Progenitor cell of endocrine pancreas (in vitro differentiated cells): ENCODE results near the gene RERE. TPM values are rescaled to one million over a fixed set of nuclear protein-coding genes. Genes with fewer than 3 reads are reported as not detected.
A peak's percentile ranks its signal among the peaks of the same experiment; 100 is the strongest.
"Not testable (repeated sequence)": the region's sequence is repeated elsewhere in the genome, so short reads cannot be mapped to it uniquely, and the experiment has no call there.

Experiments used
- DNase-seq: peaks from one replicate; pipeline ENCODE4 v3.0.0; 2021; ENCODE audit warnings: low spot score; ENCODE audit not compliant: unreplicated experiment
- H3K27ac Mint-ChIP-seq: 2 replicates; pipeline ENCODE4 v1.8.0; 2021; ENCODE audit warnings: mild to moderate bottlenecking, moderate library complexity, mixed read lengths
- H3K27me3 Mint-ChIP-seq: 2 replicates; pipeline ENCODE4 v1.8.0; 2021; ENCODE audit warnings: mixed read lengths
- H3K36me3 Mint-ChIP-seq: 2 replicates; pipeline ENCODE4 v1.8.0; 2022; ENCODE audit warnings: mixed read lengths; ENCODE audit not compliant: insufficient read depth
- H3K4me1 Mint-ChIP-seq: 2 replicates; pipeline ENCODE4 v1.8.0; 2021; ENCODE audit warnings: low read depth, mixed read lengths
- H3K4me3 Mint-ChIP-seq: 2 replicates; pipeline ENCODE4 v1.8.0; 2021; ENCODE audit warnings: low read depth, mild to moderate bottlenecking, moderate library complexity, mixed read lengths
- H3K9me3 Mint-ChIP-seq: 2 replicates; pipeline ENCODE4 v1.8.0; 2021; ENCODE audit warnings: low read depth, mixed read lengths
- total RNA-seq: library from RNA; stranded (reverse); gene quantifications from 2 replicates; pipeline ENCODE4 v1.2.1, GENCODE V29; 2021
- TF ChIP-seq, protein P1 (sequence below): fragments of 200-600 bp; sonication (generic); IDR thresholded peaks from one replicate; pipeline ENCODE4 v1.5.0; 2021; ENCODE audit warnings: antibody characterized with exemption, mild to moderate bottlenecking; ENCODE audit not compliant: unreplicated experiment

RERE gene
- total RNA-seq, 1 donor from 2014 or later: 329 TPM

DNA sequence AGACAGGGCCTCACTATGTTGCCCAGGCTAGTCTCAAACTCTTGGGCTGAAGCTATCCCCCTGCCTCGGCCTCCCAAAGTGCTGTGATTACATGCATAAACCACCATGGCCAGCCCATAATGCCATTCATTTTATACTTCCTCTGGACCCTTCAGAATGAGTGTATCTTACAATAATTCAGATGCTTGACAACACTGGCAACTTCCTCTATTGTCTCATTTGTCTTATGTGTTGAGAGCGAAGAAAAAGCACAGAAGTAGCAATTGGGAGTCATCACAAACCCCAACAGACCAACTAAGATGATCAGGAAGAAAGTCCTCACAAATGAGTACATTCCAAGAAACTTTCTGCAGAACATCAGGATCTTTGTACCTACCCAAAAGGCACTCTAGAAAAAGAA is 191.9 kb downstream of the RERE start:
- H3K4me3 Mint-ChIP-seq: no peak overlapping the region
- no peaks in the 10 kb centered on the region for H3K9me3 Mint-ChIP-seq
- TF ChIP-seq, protein P1, sequence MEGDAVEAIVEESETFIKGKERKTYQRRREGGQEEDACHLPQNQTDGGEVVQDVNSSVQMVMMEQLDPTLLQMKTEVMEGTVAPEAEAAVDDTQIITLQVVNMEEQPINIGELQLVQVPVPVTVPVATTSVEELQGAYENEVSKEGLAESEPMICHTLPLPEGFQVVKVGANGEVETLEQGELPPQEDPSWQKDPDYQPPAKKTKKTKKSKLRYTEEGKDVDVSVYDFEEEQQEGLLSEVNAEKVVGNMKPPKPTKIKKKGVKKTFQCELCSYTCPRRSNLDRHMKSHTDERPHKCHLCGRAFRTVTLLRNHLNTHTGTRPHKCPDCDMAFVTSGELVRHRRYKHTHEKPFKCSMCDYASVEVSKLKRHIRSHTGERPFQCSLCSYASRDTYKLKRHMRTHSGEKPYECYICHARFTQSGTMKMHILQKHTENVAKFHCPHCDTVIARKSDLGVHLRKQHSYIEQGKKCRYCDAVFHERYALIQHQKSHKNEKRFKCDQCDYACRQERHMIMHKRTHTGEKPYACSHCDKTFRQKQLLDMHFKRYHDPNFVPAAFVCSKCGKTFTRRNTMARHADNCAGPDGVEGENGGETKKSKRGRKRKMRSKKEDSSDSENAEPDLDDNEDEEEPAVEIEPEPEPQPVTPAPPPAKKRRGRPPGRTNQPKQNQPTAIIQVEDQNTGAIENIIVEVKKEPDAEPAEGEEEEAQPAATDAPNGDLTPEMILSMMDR: no peak
- H3K4me1 Mint-ChIP-seq: peaks cover 76% of the 10 kb centered on the region
- no peak for DNase-seq
- H3K36me3 Mint-ChIP-seq: peaks cover 4% of the 10 kb centered on the region
- no peaks in the 10 kb centered on the region for H3K27me3 Mint-ChIP-seq
- peak overlapping the region; percentile 27 for H3K27ac Mint-ChIP-seq

DNA sequence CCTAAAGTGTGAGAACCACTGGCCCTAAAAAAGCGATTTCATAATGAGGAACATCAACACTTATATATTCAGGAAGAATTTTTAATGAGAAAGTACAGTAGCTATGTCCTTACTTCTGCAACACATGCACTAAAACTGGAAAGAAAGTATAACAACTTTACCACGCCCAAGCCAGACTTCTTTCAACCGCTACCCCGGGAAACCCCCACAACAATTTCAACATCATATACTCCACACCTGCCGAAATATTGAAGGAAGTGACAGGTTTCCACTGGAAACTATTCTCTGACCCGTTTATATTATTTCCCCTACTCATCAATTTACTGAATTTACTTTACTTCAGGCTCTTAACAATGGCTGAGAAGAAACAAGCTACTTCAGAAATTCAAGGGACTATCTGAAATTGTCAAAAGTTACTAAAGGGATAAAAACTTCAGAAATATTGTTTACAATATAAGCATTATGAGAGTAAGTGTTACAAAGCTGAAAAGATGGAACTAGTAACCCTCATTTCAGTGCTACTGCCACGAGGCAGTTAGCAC is 193.7 kb downstream of the RERE start:
- DNase-seq, H3K4me3 Mint-ChIP-seq, H3K27me3 Mint-ChIP-seq, H3K36me3 Mint-ChIP-seq, H3K9me3 Mint-ChIP-seq: not testable (repeated sequence)
- H3K27ac Mint-ChIP-seq: peak overlapping the region; percentile 59
- peaks cover 73% of the 10 kb centered on the region for H3K4me1 Mint-ChIP-seq

DNA sequence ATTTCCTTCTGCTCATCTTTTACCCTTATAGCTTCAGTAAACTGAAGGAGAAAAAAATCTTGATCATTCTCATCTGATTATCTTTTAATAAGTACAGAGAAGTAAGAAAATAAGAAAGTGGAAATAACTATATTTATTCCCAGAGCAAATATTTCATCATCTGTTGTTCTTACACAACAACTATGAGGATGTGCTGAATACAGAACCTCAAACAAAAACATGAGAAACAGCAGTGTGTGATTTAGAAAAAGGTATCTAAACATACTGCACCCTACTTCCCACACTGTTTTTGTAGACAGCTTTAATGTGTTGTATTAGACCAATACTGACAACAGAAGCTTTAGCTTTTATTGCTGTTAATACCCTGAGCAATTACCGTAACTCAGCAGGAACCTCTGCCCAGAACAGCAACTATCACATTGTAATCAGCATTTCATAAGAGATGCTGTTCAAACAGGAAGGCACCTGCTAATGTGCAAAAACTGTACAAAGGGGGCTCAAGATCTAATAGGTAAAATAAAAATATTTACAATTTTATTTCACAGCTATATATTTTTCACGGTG is 195.6 kb downstream of the RERE start:
- not testable (repeated sequence) for H3K27me3 Mint-ChIP-seq, H3K4me3 Mint-ChIP-seq, H3K27ac Mint-ChIP-seq, H3K9me3 Mint-ChIP-seq, H3K36me3 Mint-ChIP-seq, DNase-seq
- H3K4me1 Mint-ChIP-seq: peaks cover 72% of the 10 kb centered on the region

DNA sequence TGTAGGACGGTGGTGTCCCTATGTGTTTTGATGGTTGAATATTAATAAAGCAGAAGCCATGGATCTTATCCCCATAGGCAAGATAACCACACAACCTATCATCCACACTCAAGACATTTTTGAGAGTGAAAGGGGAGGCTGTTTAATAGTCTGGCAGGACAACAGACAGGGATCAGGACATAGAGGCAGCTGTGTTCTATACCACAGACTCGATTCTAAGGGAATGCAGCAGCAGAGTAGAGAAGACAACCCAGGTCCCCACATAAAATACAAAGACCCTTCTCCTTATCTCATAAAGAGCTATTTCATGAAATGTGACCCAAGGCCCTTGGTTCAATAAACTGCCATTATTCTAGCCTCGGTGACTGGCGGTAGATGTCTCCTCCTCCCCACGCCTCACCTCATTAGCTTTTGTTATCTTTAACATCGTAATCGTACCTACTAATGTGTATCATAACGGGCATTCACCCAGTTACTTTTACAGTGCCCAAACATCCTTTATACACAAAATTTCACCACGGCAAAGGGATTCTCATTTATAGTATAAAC is 196.3 kb downstream of the RERE start:
- Mint-ChIP-seq H3K27ac (peak overlapping the region; percentile 56), H3K4me1 (peaks cover 64% of the 10 kb centered on the region)
- H3K9me3 Mint-ChIP-seq, H3K4me3 Mint-ChIP-seq, DNase-seq, H3K36me3 Mint-ChIP-seq, H3K27me3 Mint-ChIP-seq: not testable (repeated sequence)

DNA sequence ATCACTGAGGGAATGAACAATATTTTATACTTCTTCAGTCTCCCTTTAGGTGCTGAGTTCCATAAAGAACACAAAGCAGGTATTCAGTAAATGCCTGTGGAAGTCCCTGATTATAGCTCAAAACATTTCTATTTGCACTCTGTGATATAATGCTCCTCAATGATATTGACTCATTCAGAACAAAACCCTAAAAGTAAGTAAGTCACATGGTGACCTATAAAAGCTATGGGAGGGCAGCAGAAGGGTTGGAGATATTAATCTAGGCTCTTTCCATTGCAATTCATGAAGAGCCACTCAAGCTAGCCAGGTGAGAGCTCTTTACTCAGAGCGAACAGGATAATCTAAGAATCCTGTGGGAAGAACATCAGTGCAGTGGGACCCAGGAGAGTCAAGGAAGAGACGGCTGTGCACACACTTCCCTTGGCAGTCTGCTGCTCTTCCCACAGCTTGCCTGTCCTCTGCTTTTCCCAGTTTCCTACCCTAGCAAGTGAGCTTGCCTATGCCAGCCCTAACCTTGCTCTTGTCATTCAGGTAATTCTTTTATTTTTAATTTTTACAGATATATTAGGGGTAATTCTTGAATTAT is 197.4 kb downstream of the RERE start:
- H3K4me3 Mint-ChIP-seq, H3K9me3 Mint-ChIP-seq, H3K27me3 Mint-ChIP-seq, DNase-seq, H3K36me3 Mint-ChIP-seq: not testable (repeated sequence)
- Mint-ChIP-seq H3K27ac (peak overlapping the region; percentile 81), H3K4me1 (peaks cover 60% of the 10 kb centered on the region)

DNA sequence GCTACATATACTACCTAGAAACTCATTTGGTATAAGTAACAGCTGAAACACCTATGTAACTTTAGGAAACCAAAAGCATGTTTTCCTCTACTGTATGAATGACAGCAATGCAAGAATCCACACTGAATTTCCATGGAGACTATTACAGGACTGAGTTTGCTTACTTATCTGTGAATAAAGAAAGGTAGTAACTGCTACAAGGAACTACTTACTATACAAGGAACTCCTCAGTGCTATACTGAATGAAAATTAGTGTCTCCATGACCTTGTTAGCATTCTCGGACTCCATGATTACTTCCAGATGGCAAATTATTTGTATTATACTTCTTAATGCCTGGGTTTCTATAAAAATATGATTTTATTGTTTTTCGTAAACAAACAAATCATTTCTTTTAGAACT is 198.0 kb downstream of the RERE start:
- not testable (repeated sequence) for H3K27me3 Mint-ChIP-seq, DNase-seq, H3K4me3 Mint-ChIP-seq, H3K9me3 Mint-ChIP-seq, H3K36me3 Mint-ChIP-seq
- peak overlapping the region; percentile 81 for H3K27ac Mint-ChIP-seq
- H3K4me1 Mint-ChIP-seq: peaks cover 65% of the 10 kb centered on the region

DNA sequence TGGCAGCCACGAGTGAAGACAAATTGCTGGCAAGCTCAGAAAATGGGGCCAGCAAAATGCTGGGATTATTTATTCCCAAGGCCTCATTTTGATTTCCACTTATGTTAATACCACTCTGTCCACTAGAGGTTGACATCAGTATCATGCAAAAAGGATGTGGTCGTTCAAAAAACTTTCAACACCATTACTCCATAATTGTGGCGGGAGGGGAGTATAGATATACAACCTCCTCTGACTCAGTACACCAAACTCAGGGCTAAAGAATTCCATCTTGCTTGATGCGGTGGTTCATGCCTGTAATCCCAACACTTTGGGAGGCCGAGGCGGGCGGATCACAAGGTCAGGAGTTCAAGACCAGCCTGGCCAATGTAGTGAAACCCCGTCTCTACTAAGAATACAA is 200.6 kb downstream of the RERE start:
- H3K9me3 Mint-ChIP-seq, H3K27me3 Mint-ChIP-seq, H3K4me3 Mint-ChIP-seq, H3K27ac Mint-ChIP-seq, DNase-seq: not testable (repeated sequence)
- H3K4me1 Mint-ChIP-seq: peaks cover 51% of the 10 kb centered on the region
- peaks cover 11% of the 10 kb centered on the region for H3K36me3 Mint-ChIP-seq

DNA sequence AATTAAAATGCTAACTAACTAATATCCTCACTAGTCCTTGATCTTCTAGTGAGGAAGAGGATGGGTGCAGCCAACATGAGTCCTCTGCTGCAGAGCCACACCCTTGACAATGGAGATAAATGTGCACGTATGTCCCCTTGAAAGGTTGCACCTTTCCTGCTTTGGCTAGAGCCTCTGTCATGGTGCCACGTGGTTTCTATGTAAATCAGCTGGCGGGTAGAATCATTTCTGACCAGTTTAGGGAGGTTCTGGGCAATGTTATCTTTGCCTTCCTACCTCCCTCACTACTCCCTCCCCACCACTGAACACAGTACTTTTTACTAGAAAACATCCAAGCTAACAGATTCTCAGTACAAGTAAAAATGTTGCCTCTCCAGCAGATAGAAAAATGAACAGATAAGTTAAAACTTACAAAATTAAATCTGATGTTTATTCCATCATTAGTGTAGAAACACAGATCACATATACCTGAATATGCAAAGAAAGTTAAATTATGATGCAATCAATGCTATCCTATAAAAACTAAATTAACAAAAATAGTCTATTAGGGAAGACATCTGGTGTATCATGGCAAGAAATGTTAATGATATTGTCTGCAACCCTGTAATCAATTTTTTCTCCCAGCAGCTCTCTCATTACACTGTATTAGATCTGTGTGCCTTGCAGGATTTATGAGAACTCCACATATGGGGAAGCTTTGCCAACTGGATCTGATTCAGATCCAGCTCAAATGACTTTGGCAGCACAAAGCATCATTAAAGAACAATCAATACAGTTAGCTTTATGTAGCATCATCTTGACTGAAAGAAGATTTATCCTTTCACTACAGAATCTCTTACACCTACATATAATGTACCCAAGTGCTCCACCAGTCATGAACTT is 205.6 kb downstream of the RERE start:
- peak overlapping the region; percentile 58 for H3K27ac Mint-ChIP-seq
- H3K4me1 Mint-ChIP-seq: peaks cover 15% of the 10 kb centered on the region
- H3K36me3 Mint-ChIP-seq: peaks cover 15% of the 10 kb centered on the region
- not testable (repeated sequence) for DNase-seq, H3K4me3 Mint-ChIP-seq, H3K9me3 Mint-ChIP-seq, H3K27me3 Mint-ChIP-seq
